HFFc6 (cell line): ENCODE results near the gene PPP1R9A. TPM values are rescaled to one million over a fixed set of nuclear protein-coding genes. Genes with fewer than 3 reads are reported as not detected.

Experiments
- DNase-seq: peaks from one replicate; pipeline ENCODE4 v3.0.0-alpha.2; 2018
- H3K27ac Mint-ChIP-seq: 2 replicates; pipeline ENCODE4 v1.8.0; 2020; ENCODE audit warnings: mild to moderate bottlenecking, mixed read lengths
- H3K27me3 Mint-ChIP-seq: 2 replicates; pipeline ENCODE4 v1.8.0; 2021; ENCODE audit warnings: mild to moderate bottlenecking, moderate library complexity, mixed read lengths; ENCODE audit not compliant: insufficient read depth
- H3K36me3 Mint-ChIP-seq: 2 replicates; pipeline ENCODE4 v1.8.0; 2021; ENCODE audit warnings: low read depth, mixed read lengths
- H3K4me1 Mint-ChIP-seq: 2 replicates; pipeline ENCODE4 v1.8.0; 2020; ENCODE audit warnings: low read depth, mixed read lengths
- H3K4me3 Mint-ChIP-seq: 2 replicates; pipeline ENCODE4 v1.8.0; 2020; ENCODE audit warnings: mild to moderate bottlenecking, moderate library complexity, mixed read lengths
- H3K9me3 Mint-ChIP-seq: 2 replicates; pipeline ENCODE4 v1.8.0; 2020; ENCODE audit warnings: mild to moderate bottlenecking, mixed read lengths
- total RNA-seq, 6 experiments: library from RNA; stranded (reverse); fragmentation: NEBNext Ultra II Directional; extraction: Animal tissue kit (Norgen Biotek cat#: 25700); gene quantifications; 2 replicates in 1 of 6; 3 replicates in 5 of 6; pipeline ENCODE4 v1.2.3, GENCODE V29; 2021
- TF ChIP-seq, protein P1 (sequence below): fragments of 200-600 bp; sonication (generic); IDR thresholded peaks from 2 replicates; pipeline ENCODE4 v1.5.0; 2021; ENCODE audit warnings: antibody characterized with exemption, mild to moderate bottlenecking

PPP1R9A gene
- total RNA-seq, 6 experiments from 2014 or later: not detected

GRCh38 chr7:94974423-94974822 lies 67.0 kb downstream of the PPP1R9A start:
- TF ChIP-seq, protein P1, sequence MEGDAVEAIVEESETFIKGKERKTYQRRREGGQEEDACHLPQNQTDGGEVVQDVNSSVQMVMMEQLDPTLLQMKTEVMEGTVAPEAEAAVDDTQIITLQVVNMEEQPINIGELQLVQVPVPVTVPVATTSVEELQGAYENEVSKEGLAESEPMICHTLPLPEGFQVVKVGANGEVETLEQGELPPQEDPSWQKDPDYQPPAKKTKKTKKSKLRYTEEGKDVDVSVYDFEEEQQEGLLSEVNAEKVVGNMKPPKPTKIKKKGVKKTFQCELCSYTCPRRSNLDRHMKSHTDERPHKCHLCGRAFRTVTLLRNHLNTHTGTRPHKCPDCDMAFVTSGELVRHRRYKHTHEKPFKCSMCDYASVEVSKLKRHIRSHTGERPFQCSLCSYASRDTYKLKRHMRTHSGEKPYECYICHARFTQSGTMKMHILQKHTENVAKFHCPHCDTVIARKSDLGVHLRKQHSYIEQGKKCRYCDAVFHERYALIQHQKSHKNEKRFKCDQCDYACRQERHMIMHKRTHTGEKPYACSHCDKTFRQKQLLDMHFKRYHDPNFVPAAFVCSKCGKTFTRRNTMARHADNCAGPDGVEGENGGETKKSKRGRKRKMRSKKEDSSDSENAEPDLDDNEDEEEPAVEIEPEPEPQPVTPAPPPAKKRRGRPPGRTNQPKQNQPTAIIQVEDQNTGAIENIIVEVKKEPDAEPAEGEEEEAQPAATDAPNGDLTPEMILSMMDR: no peak
- H3K36me3 Mint-ChIP-seq: no peaks in the 10 kb centered on the region
- peaks cover 12% of the 10 kb centered on the region; the same call in 1 of the 2 replicates for H3K4me1 Mint-ChIP-seq
- H3K27ac Mint-ChIP-seq: no peak overlapping the region
- no peaks in the 10 kb centered on the region for H3K9me3 Mint-ChIP-seq
- peaks cover 2% of the 10 kb centered on the region for H3K27me3 Mint-ChIP-seq
- H3K4me3 Mint-ChIP-seq: no peak overlapping the region
- no peak for DNase-seq

GRCh38 chr7:94975336-94975735 lies 67.9 kb downstream of the PPP1R9A start:
- TF ChIP-seq, protein P1: no peak
- H3K9me3 Mint-ChIP-seq: no peaks in the 10 kb centered on the region
- no peak for DNase-seq
- H3K4me3 Mint-ChIP-seq: no peak overlapping the region
- peaks cover 12% of the 10 kb centered on the region; the same call in 1 of the 2 replicates for H3K4me1 Mint-ChIP-seq
- H3K36me3 Mint-ChIP-seq: no peaks in the 10 kb centered on the region
- no peak overlapping the region for H3K27ac Mint-ChIP-seq
- H3K27me3 Mint-ChIP-seq: peaks cover 2% of the 10 kb centered on the region

- Mint-ChIP-seq H3K27ac (no peak overlapping the region), H3K4me1 (no peaks in the 10 kb centered on the region), H3K27me3 (peaks cover 2% of the 10 kb centered on the region), H3K36me3 (no peaks in the 10 kb centered on the region), H3K4me3 (no peak overlapping the region), H3K9me3 (peaks cover 10% of the 10 kb centered on the region; the same call in 1 of the 2 replicates)
- DNase-seq: no peak
- TF ChIP-seq, protein P1: no peak
Observed at GRCh38 chr7:94980418-94981142, 73.2 kb downstream of the PPP1R9A start.

DNA sequence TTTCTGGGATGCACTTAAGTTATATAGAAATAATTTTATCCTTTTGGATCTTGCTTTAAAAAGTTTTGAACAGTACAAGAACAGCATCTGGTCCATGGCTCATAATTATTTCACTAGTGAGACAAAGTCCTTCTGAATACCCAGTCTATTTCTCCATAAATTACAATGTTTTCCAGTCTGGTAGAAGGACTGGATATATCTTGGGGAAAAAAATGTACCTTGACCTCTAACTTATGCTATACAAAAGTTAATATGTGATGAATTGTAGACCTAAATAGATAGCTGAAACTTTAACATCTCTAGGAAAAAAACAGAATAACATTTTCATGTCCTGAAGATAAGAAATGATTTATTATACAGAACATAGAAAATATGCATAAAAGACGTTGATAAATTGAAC lies 88.5 kb downstream of the PPP1R9A start:
- Mint-ChIP-seq H3K4me3 (no peak overlapping the region), H3K4me1 (no peaks in the 10 kb centered on the region), H3K27me3 (no peaks in the 10 kb centered on the region), H3K9me3 (no peaks in the 10 kb centered on the region), H3K27ac (no peak overlapping the region), H3K36me3 (no peaks in the 10 kb centered on the region)
- no peak for DNase-seq
- TF ChIP-seq, protein P1: no peak

GRCh38 chr7:94996369-94996768 lies 89.0 kb downstream of the PPP1R9A start:
- Mint-ChIP-seq H3K27ac (no peak overlapping the region), H3K27me3 (no peaks in the 10 kb centered on the region), H3K4me1 (no peaks in the 10 kb centered on the region), H3K36me3 (no peaks in the 10 kb centered on the region), H3K4me3 (no peak overlapping the region), H3K9me3 (no peaks in the 10 kb centered on the region)
- DNase-seq: no peak
- TF ChIP-seq, protein P1: no peak
